Breast epithelium (tissue), 4 donors: ENCODE data around the gene BEND3. TPM values are rescaled to one million over a fixed set of nuclear protein-coding genes. Genes with fewer than 3 reads are reported as not detected.

ENCODE experiments used
- DNase-seq, 2 donors: peaks; one replicate each; pipeline ENCODE4 v3.0.0-alpha.2; 2019; ENCODE audit warnings: low spot score in 2 of 2
- H3K27ac ChIP-seq, 2 donors: fragments of 200-600 bp; sonication (generic) in 1 of 2; one replicate each; pipeline ENCODE4 v1.5.1; 2016 to 2019; ENCODE audit warnings: mild to moderate bottlenecking in 1 of 2
- H3K27me3 ChIP-seq, 2 donors: fragments of 200-600 bp; sonication (generic) in 1 of 2; one replicate each; pipeline versions ENCODE4 v1.5.1 to v1.6.0; 2017 to 2019; ENCODE audit warnings: control low read depth in 1 of 2, mild to moderate bottlenecking in 1 of 2
- H3K36me3 ChIP-seq: fragments of 200-600 bp; one replicate; pipeline ENCODE4 v1.5.1; 2019
- H3K4me1 ChIP-seq, 2 donors: fragments of 200-600 bp; sonication (generic); one replicate each; pipeline ENCODE4 v1.5.1; 2016 to 2019; ENCODE audit warnings: control low read depth in 1 of 2
- H3K4me3 ChIP-seq, 3 donors: fragments of 200-600 bp; sonication (generic); 1 replicate in 2 of 3; 2 replicates in 1 of 3; pipeline ENCODE4 v1.5.1; 2016 to 2019; ENCODE audit warnings: mild to moderate bottlenecking in 3 of 3, moderate library complexity in 2 of 3
- H3K9me3 ChIP-seq, 2 donors: fragments of 200-600 bp; sonication (generic) in 1 of 2; one replicate each; pipeline ENCODE4 v1.5.1; 2016 to 2019; ENCODE audit warnings: control low read depth in 1 of 2
- CTCF ChIP-seq, 3 donors: fragments of 450-650 bp; IDR thresholded peaks; one replicate each; pipeline ENCODE4 v1.5.1; 2016 to 2017; ENCODE audit warnings: antibody characterized with exemption in 3 of 3, mild to moderate bottlenecking in 3 of 3, moderate library complexity in 3 of 3
- POLR2A ChIP-seq: fragments of 450-650 bp; IDR thresholded peaks from one replicate; pipeline ENCODE4 v1.6.1; 2016; ENCODE audit warnings: antibody characterized with exemption, mild to moderate bottlenecking, moderate library complexity
- POLR2AphosphoS5 ChIP-seq, 3 donors: sonication (generic); formaldehyde crosslinking; IDR thresholded peaks; one replicate each; pipeline ENCODE4 v1.6.1; 2017; ENCODE audit warnings: antibody characterized with exemption in 3 of 3
- intact Hi-C: fragments of 100-400 bp; cut with DNase I; formaldehyde crosslinking; loops from one replicate; pipeline ENCODE4 v1.15.1; 2023; ENCODE audit warnings: low total_unique reads
- total RNA-seq, 3 donors: library from RNA; depleted of rRNA; stranded (reverse); fragments of >200 nt; gene quantifications; one replicate each; pipeline ENCODE4 v1.1.0, GENCODE V29; 2016

The BEND3 gene
- total RNA-seq, 3 donors from 2014 or later: 0.96 to 3.6 (median 2.5) TPM

DNA sequence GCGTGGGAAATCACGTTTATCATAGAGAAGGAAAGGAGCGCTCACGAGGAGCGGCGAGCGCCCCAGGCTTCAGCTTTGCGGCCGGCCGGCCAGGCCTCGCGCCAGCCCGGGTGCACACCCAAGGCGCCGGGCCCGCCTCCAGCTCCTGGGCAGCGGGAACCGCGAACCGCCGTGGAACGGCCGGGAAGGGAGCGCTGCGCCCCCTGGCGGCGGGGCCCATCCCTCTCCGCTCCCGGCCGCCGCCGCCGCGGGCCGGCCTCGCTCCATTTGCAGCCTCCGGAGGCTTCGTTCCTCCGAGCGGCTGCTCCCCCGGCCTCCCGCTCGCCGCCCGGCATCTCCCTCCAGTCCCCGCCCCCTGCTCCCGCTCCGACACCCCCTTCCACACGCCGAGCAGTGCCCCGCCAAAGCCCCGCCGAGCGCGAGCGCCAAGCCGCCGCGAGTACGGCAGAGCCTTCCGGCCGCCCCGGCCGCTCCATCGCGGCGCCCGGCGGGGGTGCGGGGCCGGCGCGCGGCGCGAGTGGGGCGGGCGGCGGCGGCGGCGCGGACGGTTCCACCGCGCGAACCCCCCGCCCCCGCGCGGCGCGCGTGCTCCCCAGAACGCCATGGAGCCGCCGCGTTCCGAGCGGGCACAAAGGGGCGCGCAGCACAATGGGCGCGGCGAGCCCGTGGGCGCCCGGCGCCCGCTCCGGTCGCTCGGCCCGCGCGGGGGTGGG is 946 bp downstream of the BEND3 start:
- peak in 1 of 3 donors; percentile 36 for TF ChIP-seq POLR2AphosphoS5 (IDR thresholded peaks at IDR 0.05)
- peak; percentile 11 to 95 (median 53) for TF ChIP-seq CTCF (IDR thresholded peaks at IDR 0.05)
- no peak for TF ChIP-seq POLR2A
- peak; percentile 60 to 86 for DNase-seq
- Histone ChIP-seq H3K36me3 (no peaks in the 10 kb centered on the region), H3K9me3 (no peaks in the 10 kb centered on the region), H3K27ac (peak overlapping the region in 1 of 2 donors; percentile 87), H3K27me3 (no peaks in the 10 kb centered on the region), H3K4me3 (peak overlapping the region; percentile 61 to 77 (median 73)), H3K4me1 (no peaks in the 10 kb centered on the region)
- intact Hi-C loops: no loop called here

DNA sequence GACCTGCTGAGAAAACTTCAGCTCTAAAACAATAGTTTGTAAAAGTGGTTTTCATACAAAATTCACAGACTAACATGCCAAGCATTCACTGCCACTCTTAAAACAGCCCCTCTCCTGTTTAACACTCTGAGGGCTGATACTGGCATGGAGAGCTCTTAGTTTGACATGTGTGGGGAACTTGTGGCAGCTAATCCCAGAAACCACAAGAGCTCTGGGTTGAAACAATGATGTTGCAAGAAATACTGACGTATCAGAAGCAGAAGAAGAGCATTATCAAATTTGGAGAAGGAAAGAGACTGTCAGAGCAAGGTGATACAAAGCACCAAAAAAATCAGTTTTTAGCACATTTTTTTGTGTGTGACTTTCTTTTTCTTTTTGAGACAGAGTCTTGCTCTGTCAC is 5.1 kb downstream of the BEND3 start:
- no peak overlapping the region for H3K4me3 ChIP-seq
- H3K27ac ChIP-seq: no peak overlapping the region
- H3K4me1 ChIP-seq: no peaks in the 10 kb centered on the region
- H3K27me3 ChIP-seq: no peaks in the 10 kb centered on the region
- no peaks in the 10 kb centered on the region for H3K9me3 ChIP-seq
- no peaks in the 10 kb centered on the region for H3K36me3 ChIP-seq
- intact Hi-C loops: no loop called here
- no peak for DNase-seq
- no peak for TF ChIP-seq POLR2A
- TF ChIP-seq CTCF (IDR thresholded peaks at IDR 0.05): no peak
- no peak for TF ChIP-seq POLR2AphosphoS5 (IDR thresholded peaks at IDR 0.05)

- no peak for DNase-seq
- Histone ChIP-seq H3K27ac (no peak overlapping the region), H3K4me1 (no peaks in the 10 kb centered on the region), H3K9me3 (no peaks in the 10 kb centered on the region), H3K4me3 (no peak overlapping the region), H3K27me3 (no peaks in the 10 kb centered on the region), H3K36me3 (no peaks in the 10 kb centered on the region)
- intact Hi-C loops: no loop called here
- TF ChIP-seq POLR2AphosphoS5 (IDR thresholded peaks at IDR 0.05) (no peak), CTCF (IDR thresholded peaks at IDR 0.05) (no peak), POLR2A (no peak)
Observed at GRCh38 chr6:107108201-107108890, 7.0 kb downstream of the BEND3 start.

DNA sequence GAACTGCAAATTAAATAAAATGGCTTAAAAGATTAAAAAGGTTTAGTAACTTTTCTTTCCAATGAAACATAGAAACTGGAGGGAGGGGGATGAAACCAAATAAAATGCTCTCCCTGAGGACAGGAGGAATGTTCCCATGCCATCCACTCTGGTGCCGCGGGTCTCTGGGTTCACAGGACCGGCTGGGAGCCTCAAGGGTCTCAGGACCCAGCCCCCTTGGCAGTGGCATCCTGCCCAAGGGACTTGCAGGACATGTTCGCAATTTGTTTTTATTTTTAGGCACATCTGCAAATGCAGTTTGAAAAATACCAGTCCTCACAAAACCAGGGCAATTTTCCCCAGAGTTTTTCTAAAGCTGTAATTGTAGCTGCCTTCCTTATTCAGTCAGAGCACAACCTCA is 7.5 kb downstream of the BEND3 start:
- DNase-seq: no peak
- no peaks in the 10 kb centered on the region for H3K9me3 ChIP-seq

More for the DNA sequence above, 7.5 kb downstream of the BEND3 start:
- intact Hi-C loops: no loop called here
- no peak for TF ChIP-seq POLR2AphosphoS5 (IDR thresholded peaks at IDR 0.05)
- no peak for TF ChIP-seq CTCF (IDR thresholded peaks at IDR 0.05)
- no peak for TF ChIP-seq POLR2A
- Histone ChIP-seq H3K27me3 (no peaks in the 10 kb centered on the region), H3K4me1 (no peaks in the 10 kb centered on the region), H3K4me3 (no peak overlapping the region), H3K27ac (no peak overlapping the region), H3K36me3 (no peaks in the 10 kb centered on the region)
